A549 (cell line): ENCODE data around the gene HDGF. TPM values are rescaled to one million over a fixed set of nuclear protein-coding genes. Genes with fewer than 3 reads are reported as not detected.

Experiments
- ATAC-seq, 2 experiments: fragments of 200-7000 bp in 1 of 2; fragments of >200 bp in 1 of 2; cut with Nextera tagmentation in 1 of 2; cut with Tn5 transposase in 1 of 2; 3 replicates each; pipeline versions ENCODE4 v1.8.0 to v1.9.1; 2018 to 2020; ENCODE audit warnings: mild to moderate bottlenecking in 1 of 2, moderate library complexity in 1 of 2
- CTCF ChIA-PET: fragments of 300-600 bp; sonication (Branson Sonifier 250); formaldehyde crosslinking; extraction: SDS; loops from one replicate; lab custom pipeline; 2021; ENCODE audit warnings: antibody characterized with exemption, inconsistent platforms; lab: Yijun Ruan, JAX
- POLR2A ChIA-PET: fragments of 350-600 bp; formaldehyde crosslinking; extraction: SDS; loops from one replicate; lab custom pipeline; 2021; ENCODE audit warnings: antibody characterized with exemption, inconsistent platforms; lab: Yijun Ruan, JAX
- DNase-seq, 2 experiments: peaks; one replicate each; pipeline versions ENCODE4 v3.0.0 to v3.0.0-alpha.2; 2011 to 2016; ENCODE audit warnings: low read depth in 1 of 2, low spot score in 1 of 2
- FAIRE-seq: peaks from 2 replicates; lab custom pipeline; 2011; peaks lifted over from hg19 to GRCh38; lab: Jason Lieb, UNC
- H3K27ac ChIP-seq, 2 experiments: fragments of >200 bp; sonication (Bioruptor Twin); formaldehyde crosslinking; 3 replicates each; pipeline ENCODE4 v1.5.1; 2016 to 2017
- H3K4me1 ChIP-seq: fragments of >200 bp; sonication (Bioruptor Twin); formaldehyde crosslinking; 3 replicates; pipeline ENCODE4 v1.6.1; 2016
- H3K4me2 ChIP-seq: fragments of >200 bp; sonication (Bioruptor Twin); formaldehyde crosslinking; 3 replicates; pipeline ENCODE4 v1.6.1; 2016
- H3K4me3 ChIP-seq: fragments of >200 bp; sonication (Bioruptor Twin); formaldehyde crosslinking; 3 replicates; pipeline ENCODE4 v1.5.1; 2016
- H3K9me3 ChIP-seq: fragments of >200 bp; sonication (Bioruptor Twin); formaldehyde crosslinking; 3 replicates; pipeline ENCODE4 v1.6.1; 2016
- BCL3 ChIP-seq: fragments of >200 bp; sonication (Bioruptor Twin); formaldehyde crosslinking; IDR thresholded peaks from 3 replicates; pipeline ENCODE4 v1.6.1; 2016
- CEBPB ChIP-seq, 2 experiments: fragments of >200 bp in 1 of 2; sonication (Bioruptor Twin) in 1 of 2; formaldehyde crosslinking in 1 of 2; IDR thresholded peaks; 2 replicates each; pipeline ENCODE4 v1.6.1; 2012 to 2016
- EHF ChIP-seq: fragments of 250-450 bp; sonication (Bioruptor Pico); IDR thresholded peaks from 2 replicates; pipeline ENCODE4 v1.5.0; 2020; ENCODE audit warnings: mild to moderate bottlenecking
- EHMT2 ChIP-seq: fragments of 200-600 bp; sonication (generic); IDR thresholded peaks from 2 replicates; pipeline ENCODE4 v1.6.1; 2016; ENCODE audit warnings: antibody characterized with exemption, low read depth, mild to moderate bottlenecking, moderate library complexity
- ELK1 ChIP-seq: fragments of 150-350 bp; IDR thresholded peaks from 2 replicates; pipeline ENCODE4 v1.6.1; 2014; ENCODE audit warnings: low read depth, mild to moderate bottlenecking, low read length
- FOSB ChIP-seq: fragments of 250-450 bp; sonication (Bioruptor Pico); IDR thresholded peaks from 2 replicates; pipeline ENCODE4 v1.5.0; 2020; ENCODE audit warnings: mild to moderate bottlenecking, moderate library complexity
- FOSL2 ChIP-seq, 2 experiments: fragments of 450-650 bp in 1 of 2; fragments of >200 bp in 1 of 2; sonication (Bioruptor Twin) in 1 of 2; formaldehyde crosslinking; IDR thresholded peaks; 2 replicates each; pipeline versions ENCODE4 v1.5.0 to v1.6.1; 2016 to 2020; ENCODE audit warnings: mild to moderate bottlenecking in 1 of 2, moderate library complexity in 1 of 2
- HEYL ChIP-seq: fragments of 250-450 bp; sonication (Bioruptor Pico); IDR thresholded peaks from 2 replicates; pipeline ENCODE4 v1.8.0; 2021; ENCODE audit warnings: mild to moderate bottlenecking, moderate library complexity
- HOXB5 ChIP-seq: fragments of 250-450 bp; sonication (Bioruptor Pico); IDR thresholded peaks from 2 replicates; pipeline ENCODE4 v1.5.0; 2020; ENCODE audit warnings: mild to moderate bottlenecking, moderate library complexity
- JUNB ChIP-seq: fragments of >200 bp; sonication (Bioruptor Twin); formaldehyde crosslinking; IDR thresholded peaks from 2 replicates; pipeline ENCODE4 v1.6.1; 2016
- KDM5A ChIP-seq: fragments of 200-600 bp; sonication (generic); IDR thresholded peaks from 2 replicates; pipeline ENCODE4 v1.6.1; 2016; ENCODE audit warnings: antibody characterized with exemption, mild to moderate bottlenecking
- MAFK ChIP-seq: fragments of 450-650 bp; IDR thresholded peaks from 2 replicates; pipeline ENCODE4 v1.6.1; 2014; ENCODE audit not compliant: partially characterized antibody
- MAZ ChIP-seq: fragments of 150-350 bp; IDR thresholded peaks from 2 replicates; pipeline ENCODE4 v1.6.1; 2014; ENCODE audit warnings: antibody characterized with exemption, low read depth, low read length, borderline replicate concordance
- MYC ChIP-seq: IDR thresholded peaks from 2 replicates; pipeline ENCODE4 v1.6.1; 2012; ENCODE audit warnings: mild to moderate bottlenecking, inconsistent platforms, low read length, improper control_type of control experiment, borderline replicate concordance
- NFE2L2 ChIP-seq: fragments of 150-350 bp; conservative IDR thresholded peaks from 2 replicates; pipeline ENCODE4 v1.6.1; 2014; ENCODE audit warnings: low read length
- NPAS2 ChIP-seq: fragments of 250-450 bp; sonication (Bioruptor Pico); IDR thresholded peaks from 2 replicates; pipeline ENCODE4 v1.8.0; 2022; ENCODE audit warnings: mild to moderate bottlenecking, moderate library complexity, borderline replicate concordance
- NR3C1 ChIP-seq: fragments of >200 bp; sonication (Bioruptor Twin); formaldehyde crosslinking; IDR thresholded peaks from 3 replicates; pipeline ENCODE4 v1.6.1; 2017
- PHF8 ChIP-seq: fragments of 200-600 bp; sonication (generic); IDR thresholded peaks from 2 replicates; pipeline ENCODE4 v1.6.1; 2016; ENCODE audit warnings: low read depth, mild to moderate bottlenecking, antibody characterized with exemption, moderate library complexity, borderline replicate concordance
- POLR2A ChIP-seq: IDR thresholded peaks from 2 replicates; pipeline ENCODE4 v1.6.1; 2012; ENCODE audit warnings: mild to moderate bottlenecking, low read length
- RARB ChIP-seq: fragments of 250-450 bp; sonication (Bioruptor Pico); IDR thresholded peaks from 2 replicates; pipeline ENCODE4 v1.8.0; 2021; ENCODE audit warnings: mild to moderate bottlenecking, moderate library complexity
- RCOR1 ChIP-seq: fragments of 150-350 bp; IDR thresholded peaks from 2 replicates; pipeline ENCODE4 v1.6.1; 2014; ENCODE audit warnings: antibody characterized with exemption, low read length, low read depth
- RFX5 ChIP-seq: fragments of 450-650 bp; IDR thresholded peaks from 2 replicates; pipeline ENCODE4 v1.7.1; 2014; ENCODE audit warnings: antibody characterized with exemption, mild to moderate bottlenecking, moderate library complexity
- SMC3 ChIP-seq: fragments of >200 bp; sonication (Bioruptor Twin); formaldehyde crosslinking; IDR thresholded peaks from 3 replicates; pipeline ENCODE4 v1.6.1; 2018; ENCODE audit warnings: inconsistent platforms
- SREBF2 ChIP-seq: fragments of 450-650 bp; IDR thresholded peaks from 2 replicates; pipeline ENCODE4 v1.6.1; 2014; ENCODE audit warnings: mild to moderate bottlenecking, moderate library complexity
- TFCP2L1 ChIP-seq: fragments of 250-450 bp; sonication (Bioruptor Pico); IDR thresholded peaks from 2 replicates; pipeline ENCODE4 v1.5.0; 2021; ENCODE audit warnings: mild to moderate bottlenecking
- TP53 ChIP-seq: fragments of 250-450 bp; sonication (Bioruptor Pico); IDR thresholded peaks from 2 replicates; pipeline ENCODE4 v1.5.0; 2021; ENCODE audit warnings: mild to moderate bottlenecking, moderate library complexity
- ZFP36 ChIP-seq: fragments of 450-650 bp; IDR thresholded peaks from 2 replicates; pipeline ENCODE4 v1.6.1; 2014; ENCODE audit warnings: borderline replicate concordance; ENCODE audit not compliant: partially characterized antibody
- WGBS: methylation state at CpG from one replicate; pipeline ENCODE4 v1.1.6; 2017; ENCODE audit errors: missing lambda C conversion rate; 5-methylcytosine and 5-hydroxymethylcytosine counted together
- polyA plus RNA-seq, 4 experiments: library from polyadenylated mRNA; depleted of rRNA in 3 of 4; stranded (reverse); fragments of >200 nt; fragmentation: RNase III in 1 of 4; extraction: RNeasy Plus Mini Kit Qiagen cat#74134 plus additional on column Dnase treatment in 1 of 4; gene quantifications; 2 replicates in 3 of 4; 3 replicates in 1 of 4; pipeline ENCODE4 v1.2.3, GENCODE V29; 2011 to 2017
- TF ChIP-seq, protein P1 (sequence below): fragments of >200 bp; sonication (Bioruptor Twin); formaldehyde crosslinking; IDR thresholded peaks from 3 replicates; pipeline ENCODE4 v1.5.1; 2016
- TF ChIP-seq, protein P2 (sequence below): IDR thresholded peaks from 2 replicates; pipeline ENCODE4 v1.6.1; 2012

HDGF gene
- polyA plus RNA-seq, 2 of the 4 experiments (the other 2 are of a cell fraction) = 299 to 428 TPM

DNA sequence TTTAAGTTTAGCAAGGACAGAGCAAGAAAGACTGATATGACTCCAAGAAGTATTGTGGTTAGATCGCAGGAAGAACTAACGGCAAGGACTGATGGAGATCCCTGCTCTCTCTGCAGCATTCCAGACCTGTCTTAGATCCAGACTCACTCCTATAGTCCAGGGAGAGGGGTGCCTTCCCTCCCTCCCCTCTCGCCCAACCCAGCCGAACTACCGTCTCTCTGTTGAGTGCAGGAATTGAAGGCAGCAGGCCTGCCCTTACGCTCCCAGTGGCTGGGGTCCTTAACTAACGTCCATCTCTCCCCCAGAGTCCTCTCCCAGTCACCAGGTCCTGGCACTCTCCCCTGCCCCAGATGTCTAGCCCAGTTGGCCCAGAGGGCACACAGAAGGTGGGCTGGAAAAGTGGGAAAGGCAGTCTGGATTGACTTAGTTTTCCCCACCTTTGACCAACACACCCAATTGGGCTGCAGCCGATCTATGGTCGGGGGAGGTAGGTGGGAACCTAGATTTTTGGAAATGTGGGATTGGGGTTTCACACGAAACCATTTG lies 47.2 kb downstream of the HDGF start:
- POLR2A ChIA-PET = no interaction called here

DNA sequence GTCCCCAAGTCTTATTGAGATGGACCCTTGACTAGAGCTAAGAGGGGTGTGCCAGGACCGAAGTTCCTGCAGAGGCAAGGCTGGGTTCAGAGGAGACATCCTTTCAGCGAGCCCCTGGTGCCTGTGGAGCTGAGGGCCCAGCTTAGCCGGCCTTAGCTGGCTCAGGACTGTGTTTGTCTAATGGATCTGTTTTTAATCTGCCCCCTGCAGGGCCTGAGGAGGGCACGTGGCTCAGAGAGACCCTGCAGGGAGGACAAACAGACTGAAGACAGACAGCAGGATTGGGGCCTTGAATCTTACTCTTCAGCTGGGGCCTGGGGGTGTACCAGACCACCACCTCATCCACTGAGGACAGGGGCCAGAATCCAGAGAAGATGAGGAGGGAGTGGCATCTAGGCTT lies 47.7 kb downstream of the HDGF start:
- DNase-seq (no peak), ATAC-seq (no peak), FAIRE-seq (no peak)
- no peak for TF ChIP-seq CEBPB (IDR thresholded peaks at IDR 0.05)
- no peak for TF ChIP-seq POLR2A
- no peak for TF ChIP-seq NPAS2 (CRISPR knock-in tag)
- no peak for TF ChIP-seq EHMT2
- TF ChIP-seq HEYL (CRISPR knock-in tag) = no peak
- POLR2A ChIA-PET = no interaction called here
- 45% methylated on average over 4 of the region's 4 CpGs for WGBS
- H3K27ac ChIP-seq = 0 out of 6 replicates have a peak overlapping the region, but pooled peaks of 1 of the 2 experiments have one; percentile 2
- peak overlapping the region; percentile 99; the same call in 1 of the 3 replicates for H3K4me2 ChIP-seq
- peaks cover 39% of the 10 kb centered on the region for H3K4me1 ChIP-seq
- CTCF ChIA-PET = interaction anchor here (0.6 to 52.1 kb wide), 9 partner anchors 10 to 224 kb away, joined by 3 to 2258 read pairs (median 4); partner anchors contain the start of genes CRABP2, HAPLN2, ISG20L2 and METTL25B
- H3K4me3 ChIP-seq = no peak overlapping the region
- no peaks in the 10 kb centered on the region for H3K9me3 ChIP-seq

More for the DNA sequence above, 47.2 kb downstream of the HDGF start:
- CTCF ChIA-PET = interaction anchor here (1.2 to 52.1 kb wide), 7 partner anchors 11 to 224 kb away, joined by 3 to 2258 read pairs (median 6); partner anchors contain the start of genes CRABP2, ISG20L2, METTL25B and NES
- no peak for TF ChIP-seq FOSL2 (IDR thresholded peaks at IDR 0.05)
- TF ChIP-seq FOSL2 (CRISPR knock-in tag; IDR thresholded peaks at IDR 0.05) = no peak
- no peak for TF ChIP-seq EHF
- no peak for TF ChIP-seq NR3C1
- TF ChIP-seq, protein P1, sequence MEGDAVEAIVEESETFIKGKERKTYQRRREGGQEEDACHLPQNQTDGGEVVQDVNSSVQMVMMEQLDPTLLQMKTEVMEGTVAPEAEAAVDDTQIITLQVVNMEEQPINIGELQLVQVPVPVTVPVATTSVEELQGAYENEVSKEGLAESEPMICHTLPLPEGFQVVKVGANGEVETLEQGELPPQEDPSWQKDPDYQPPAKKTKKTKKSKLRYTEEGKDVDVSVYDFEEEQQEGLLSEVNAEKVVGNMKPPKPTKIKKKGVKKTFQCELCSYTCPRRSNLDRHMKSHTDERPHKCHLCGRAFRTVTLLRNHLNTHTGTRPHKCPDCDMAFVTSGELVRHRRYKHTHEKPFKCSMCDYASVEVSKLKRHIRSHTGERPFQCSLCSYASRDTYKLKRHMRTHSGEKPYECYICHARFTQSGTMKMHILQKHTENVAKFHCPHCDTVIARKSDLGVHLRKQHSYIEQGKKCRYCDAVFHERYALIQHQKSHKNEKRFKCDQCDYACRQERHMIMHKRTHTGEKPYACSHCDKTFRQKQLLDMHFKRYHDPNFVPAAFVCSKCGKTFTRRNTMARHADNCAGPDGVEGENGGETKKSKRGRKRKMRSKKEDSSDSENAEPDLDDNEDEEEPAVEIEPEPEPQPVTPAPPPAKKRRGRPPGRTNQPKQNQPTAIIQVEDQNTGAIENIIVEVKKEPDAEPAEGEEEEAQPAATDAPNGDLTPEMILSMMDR = no peak
- no peak for TF ChIP-seq JUNB
- TF ChIP-seq RCOR1 = no peak
- no peak for TF ChIP-seq FOSB (CRISPR knock-in tag)
- no peak for TF ChIP-seq SMC3
- no peak for TF ChIP-seq RFX5
- no peak for TF ChIP-seq HOXB5
- no peak for TF ChIP-seq MAFK
- no peak for TF ChIP-seq PHF8
- Histone ChIP-seq H3K4me3 (no peak overlapping the region; the same call in 2 of the 3 replicates), H3K27ac (peak overlapping the region; percentile 65 to 86; a peak in 4 of 6 replicates), H3K9me3 (no peaks in the 10 kb centered on the region), H3K4me2 (peak overlapping the region; percentile 99), H3K4me1 (peaks cover 43% of the 10 kb centered on the region)
- FAIRE-seq = no peak
- 93% methylated on average over 10 of the region's 10 CpGs for WGBS
- ATAC-seq = no peak
- no peak for DNase-seq

DNA sequence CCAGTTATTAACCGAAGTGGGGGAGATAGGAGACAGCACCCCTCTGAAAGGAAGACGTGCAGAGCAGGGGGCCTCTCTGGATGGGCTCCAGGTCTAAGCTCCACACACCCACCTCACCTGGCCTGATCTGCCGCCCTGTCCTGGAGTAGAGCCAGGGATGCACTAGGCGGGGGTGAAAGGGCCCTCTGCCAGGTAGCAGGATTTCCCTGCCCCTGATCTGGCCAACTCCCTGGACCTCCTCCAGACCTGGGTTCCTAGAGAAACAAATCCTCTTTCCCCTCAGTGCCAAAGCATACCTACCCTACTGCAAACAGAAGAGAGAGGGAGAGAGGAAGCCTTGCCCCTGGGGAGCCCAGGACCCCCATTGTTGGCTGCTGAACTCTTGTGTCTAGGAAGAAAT lies 48.1 kb downstream of the HDGF start:
- no peaks in the 10 kb centered on the region for H3K9me3 ChIP-seq
- WGBS = 96% methylated on average over 3 of the region's 4 CpGs
- H3K27ac ChIP-seq = no peak overlapping the region
- ChIA-PET CTCF (interaction anchor here (0.6 to 52.1 kb wide), 9 partner anchors 10 to 225 kb away, joined by 3 to 2258 read pairs (median 4); partner anchors contain the start of genes CRABP2, HAPLN2, ISG20L2 and METTL25B), POLR2A (no interaction called here)
- no peak overlapping the region for H3K4me2 ChIP-seq
- FAIRE-seq (no peak), DNase-seq (no peak), ATAC-seq (no peak)
- H3K4me1 ChIP-seq = peaks cover 39% of the 10 kb centered on the region
- no peak overlapping the region for H3K4me3 ChIP-seq
- no peak for TF ChIP-seq MAZ
- TF ChIP-seq TP53 (CRISPR knock-in tag) = no peak
- TF ChIP-seq ZFP36 = no peak
- no peak for TF ChIP-seq RARB
- no peak for TF ChIP-seq MYC
- no peak for TF ChIP-seq KDM5A
- TF ChIP-seq NPAS2 (CRISPR knock-in tag) = no peak
- TF ChIP-seq NFE2L2 = no peak
- no peak for TF ChIP-seq TFCP2L1
- TF ChIP-seq, protein P2, sequence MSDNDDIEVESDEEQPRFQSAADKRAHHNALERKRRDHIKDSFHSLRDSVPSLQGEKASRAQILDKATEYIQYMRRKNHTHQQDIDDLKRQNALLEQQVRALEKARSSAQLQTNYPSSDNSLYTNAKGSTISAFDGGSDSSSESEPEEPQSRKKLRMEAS = no peak
- TF ChIP-seq FOSB (CRISPR knock-in tag) = no peak
- TF ChIP-seq ELK1 = no peak
- no peak for TF ChIP-seq SREBF2
- TF ChIP-seq SMC3 = no peak
- TF ChIP-seq BCL3 = no peak
